ENCODE results near the gene CEP112. TPM values are rescaled to one million over a fixed set of nuclear protein-coding genes. Genes with fewer than 3 reads are reported as not detected.

CEP112 gene
- total and polyA plus RNA-seq, 2 of the 13 experiments (the other 11 are each of a cell fraction or from before 2014, with no cell fraction given), result 1.2 to 3.4 TPM

- TF ChIP-seq, protein P1, sequence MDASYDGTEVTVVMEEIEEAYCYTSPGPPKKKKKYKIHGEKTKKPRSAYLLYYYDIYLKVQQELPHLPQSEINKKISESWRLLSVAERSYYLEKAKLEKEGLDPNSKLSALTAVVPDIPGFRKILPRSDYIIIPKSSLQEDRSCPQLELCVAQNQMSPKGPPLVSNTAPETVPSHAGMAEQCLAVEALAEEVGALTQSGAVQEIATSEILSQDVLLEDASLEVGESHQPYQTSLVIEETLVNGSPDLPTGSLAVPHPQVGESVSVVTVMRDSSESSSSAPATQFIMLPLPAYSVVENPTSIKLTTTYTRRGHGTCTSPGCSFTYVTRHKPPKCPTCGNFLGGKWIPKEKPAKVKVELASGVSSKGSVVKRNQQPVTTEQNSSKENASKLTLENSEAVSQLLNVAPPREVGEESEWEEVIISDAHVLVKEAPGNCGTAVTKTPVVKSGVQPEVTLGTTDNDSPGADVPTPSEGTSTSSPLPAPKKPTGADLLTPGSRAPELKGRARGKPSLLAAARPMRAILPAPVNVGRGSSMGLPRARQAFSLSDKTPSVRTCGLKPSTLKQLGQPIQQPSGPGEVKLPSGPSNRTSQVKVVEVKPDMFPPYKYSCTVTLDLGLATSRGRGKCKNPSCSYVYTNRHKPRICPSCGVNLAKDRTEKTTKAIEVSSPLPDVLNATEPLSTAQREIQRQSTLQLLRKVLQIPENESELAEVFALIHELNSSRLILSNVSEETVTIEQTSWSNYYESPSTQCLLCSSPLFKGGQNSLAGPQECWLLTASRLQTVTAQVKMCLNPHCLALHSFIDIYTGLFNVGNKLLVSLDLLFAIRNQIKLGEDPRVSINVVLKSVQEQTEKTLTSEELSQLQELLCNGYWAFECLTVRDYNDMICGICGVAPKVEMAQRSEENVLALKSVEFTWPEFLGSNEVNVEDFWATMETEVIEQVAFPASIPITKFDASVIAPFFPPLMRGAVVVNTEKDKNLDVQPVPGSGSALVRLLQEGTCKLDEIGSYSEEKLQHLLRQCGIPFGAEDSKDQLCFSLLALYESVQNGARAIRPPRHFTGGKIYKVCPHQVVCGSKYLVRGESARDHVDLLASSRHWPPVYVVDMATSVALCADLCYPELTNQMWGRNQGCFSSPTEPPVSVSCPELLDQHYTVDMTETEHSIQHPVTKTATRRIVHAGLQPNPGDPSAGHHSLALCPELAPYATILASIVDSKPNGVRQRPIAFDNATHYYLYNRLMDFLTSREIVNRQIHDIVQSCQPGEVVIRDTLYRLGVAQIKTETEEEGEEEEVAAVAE (CRISPR knock-in tag; IDR thresholded peaks at IDR 0.05; ENCODE audit: borderline replicate concordance), result no peak
- TF ChIP-seq POGZ (CRISPR knock-in tag; IDR thresholded peaks at IDR 0.05) (no peak), ELF3 (CRISPR knock-in tag; IDR thresholded peaks at IDR 0.05) (peak; percentile 70), ZNF629 (CRISPR knock-in tag; conservative IDR thresholded peaks at IDR 0.05) (no peak), HNRNPUL1 (IDR thresholded peaks at IDR 0.05; ENCODE audit: low read depth, low read length) (no peak), MTERF4 (CRISPR knock-in tag; IDR thresholded peaks at IDR 0.05) (no peak), SKIL (CRISPR knock-in tag; IDR thresholded peaks at IDR 0.05; ENCODE audit: borderline replicate concordance) (no peak), ZSCAN9 (CRISPR knock-in tag; IDR thresholded peaks at IDR 0.05; ENCODE audit: borderline replicate concordance) (peak; percentile 19; the same call in 1 of the 2 replicates), NFKBIZ (CRISPR knock-in tag; IDR thresholded peaks at IDR 0.05) (no peak), ZFP36L2 (CRISPR knock-in tag; IDR thresholded peaks at IDR 0.05) (no peak), ZNF207 (IDR thresholded peaks at IDR 0.05; ENCODE audit: borderline replicate concordance) (no peak), ZNF317 (CRISPR knock-in tag; IDR thresholded peaks at IDR 0.05) (no peak), DPF2 (CRISPR knock-in tag; IDR thresholded peaks at IDR 0.05; ENCODE audit: borderline replicate concordance, low read depth) (no peak), THAP8 (CRISPR knock-in tag; IDR thresholded peaks at IDR 0.05; ENCODE audit: borderline replicate concordance) (no peak), ZNF441 (CRISPR knock-in tag; IDR thresholded peaks at IDR 0.05; ENCODE audit: borderline replicate concordance) (no peak), ZNF136 (CRISPR knock-in tag; IDR thresholded peaks at IDR 0.05; ENCODE audit: low read depth) (no peak)
- TF ChIP-seq, protein P2, sequence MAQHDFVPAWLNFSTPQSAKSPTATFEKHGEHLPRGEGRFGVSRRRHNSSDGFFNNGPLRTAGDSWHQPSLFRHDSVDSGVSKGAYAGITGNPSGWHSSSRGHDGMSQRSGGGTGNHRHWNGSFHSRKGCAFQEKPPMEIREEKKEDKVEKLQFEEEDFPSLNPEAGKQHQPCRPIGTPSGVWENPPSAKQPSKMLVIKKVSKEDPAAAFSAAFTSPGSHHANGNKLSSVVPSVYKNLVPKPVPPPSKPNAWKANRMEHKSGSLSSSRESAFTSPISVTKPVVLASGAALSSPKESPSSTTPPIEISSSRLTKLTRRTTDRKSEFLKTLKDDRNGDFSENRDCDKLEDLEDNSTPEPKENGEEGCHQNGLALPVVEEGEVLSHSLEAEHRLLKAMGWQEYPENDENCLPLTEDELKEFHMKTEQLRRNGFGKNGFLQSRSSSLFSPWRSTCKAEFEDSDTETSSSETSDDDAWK (CRISPR knock-in tag; IDR thresholded peaks at IDR 0.05), result no peak
- TF ChIP-seq, protein P3, sequence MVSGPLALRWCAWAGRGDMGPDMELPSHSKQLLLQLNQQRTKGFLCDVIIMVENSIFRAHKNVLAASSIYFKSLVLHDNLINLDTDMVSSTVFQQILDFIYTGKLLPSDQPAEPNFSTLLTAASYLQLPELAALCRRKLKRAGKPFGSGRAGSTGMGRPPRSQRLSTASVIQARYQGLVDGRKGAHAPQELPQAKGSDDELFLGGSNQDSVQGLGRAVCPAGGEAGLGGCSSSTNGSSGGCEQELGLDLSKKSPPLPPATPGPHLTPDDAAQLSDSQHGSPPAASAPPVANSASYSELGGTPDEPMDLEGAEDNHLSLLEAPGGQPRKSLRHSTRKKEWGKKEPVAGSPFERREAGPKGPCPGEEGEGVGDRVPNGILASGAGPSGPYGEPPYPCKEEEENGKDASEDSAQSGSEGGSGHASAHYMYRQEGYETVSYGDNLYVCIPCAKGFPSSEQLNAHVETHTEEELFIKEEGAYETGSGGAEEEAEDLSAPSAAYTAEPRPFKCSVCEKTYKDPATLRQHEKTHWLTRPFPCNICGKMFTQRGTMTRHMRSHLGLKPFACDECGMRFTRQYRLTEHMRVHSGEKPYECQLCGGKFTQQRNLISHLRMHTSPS (CRISPR knock-in tag; IDR thresholded peaks at IDR 0.05; ENCODE audit: low read depth), result no peak
Observed at GRCh38 chr17:65627891-65628643, 563.9 kb downstream of the CEP112 start (continued).

All from HepG2 (cell line).